Esophagus squamous epithelium (tissue), 4 donors: ENCODE data around the gene MYO9B.

ENCODE experiments used
- POLR2A ChIP-seq, 4 donors: fragments of 450-650 bp; IDR thresholded peaks; one replicate each; pipeline ENCODE4 v1.6.1; 2017; ENCODE audit warnings: antibody characterized with exemption in 4 of 4, mild to moderate bottlenecking in 4 of 4, moderate library complexity in 3 of 4
- TF ChIP-seq, protein P1 (sequence below), 6 experiments: fragments of 450-650 bp in 4 of 6; fragments of 200-600 bp in 2 of 6; sonication (generic) in 2 of 6; IDR thresholded peaks; one replicate each; pipeline ENCODE4 v1.5.1; 2016 to 2019; ENCODE audit warnings: antibody characterized with exemption in 6 of 6, mild to moderate bottlenecking in 4 of 6, moderate library complexity in 4 of 6

DNA sequence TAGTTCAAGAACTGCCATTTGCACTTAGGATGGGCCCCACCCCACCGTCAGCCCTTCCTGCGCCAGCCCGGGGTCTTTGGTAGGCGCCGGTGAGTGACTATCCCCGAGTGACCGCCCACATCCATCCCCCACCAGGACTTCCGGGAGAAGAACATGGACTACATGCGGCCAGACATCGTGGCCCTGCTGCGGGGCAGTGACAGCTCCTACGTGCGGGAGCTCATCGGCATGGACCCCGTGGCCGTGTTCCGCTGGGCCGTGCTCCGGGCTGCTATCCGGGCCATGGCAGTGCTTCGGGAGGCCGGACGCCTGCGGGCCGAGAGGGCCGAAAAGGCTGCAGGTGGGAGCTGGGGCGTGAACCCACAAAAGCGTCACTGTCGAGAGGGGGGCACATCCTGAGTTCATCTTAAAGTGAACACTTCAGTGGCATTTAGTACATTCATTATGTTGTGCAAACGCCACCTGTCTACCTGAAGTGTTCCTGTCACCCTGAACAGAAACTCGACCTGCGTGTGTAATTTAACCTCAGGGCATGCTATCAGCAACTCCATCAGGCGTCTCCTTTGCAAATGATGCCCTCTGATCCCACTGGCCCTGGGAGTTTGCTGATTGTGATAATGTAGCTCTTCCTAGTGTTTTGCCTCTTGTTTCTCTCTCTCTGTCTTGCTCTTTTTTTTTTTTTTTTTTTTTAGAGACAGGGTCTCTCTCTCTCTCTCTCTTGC lies 97.2 kb downstream of the MYO9B start:
- TF ChIP-seq POLR2A (IDR thresholded peaks at IDR 0.05): no peak
- TF ChIP-seq, protein P1, sequence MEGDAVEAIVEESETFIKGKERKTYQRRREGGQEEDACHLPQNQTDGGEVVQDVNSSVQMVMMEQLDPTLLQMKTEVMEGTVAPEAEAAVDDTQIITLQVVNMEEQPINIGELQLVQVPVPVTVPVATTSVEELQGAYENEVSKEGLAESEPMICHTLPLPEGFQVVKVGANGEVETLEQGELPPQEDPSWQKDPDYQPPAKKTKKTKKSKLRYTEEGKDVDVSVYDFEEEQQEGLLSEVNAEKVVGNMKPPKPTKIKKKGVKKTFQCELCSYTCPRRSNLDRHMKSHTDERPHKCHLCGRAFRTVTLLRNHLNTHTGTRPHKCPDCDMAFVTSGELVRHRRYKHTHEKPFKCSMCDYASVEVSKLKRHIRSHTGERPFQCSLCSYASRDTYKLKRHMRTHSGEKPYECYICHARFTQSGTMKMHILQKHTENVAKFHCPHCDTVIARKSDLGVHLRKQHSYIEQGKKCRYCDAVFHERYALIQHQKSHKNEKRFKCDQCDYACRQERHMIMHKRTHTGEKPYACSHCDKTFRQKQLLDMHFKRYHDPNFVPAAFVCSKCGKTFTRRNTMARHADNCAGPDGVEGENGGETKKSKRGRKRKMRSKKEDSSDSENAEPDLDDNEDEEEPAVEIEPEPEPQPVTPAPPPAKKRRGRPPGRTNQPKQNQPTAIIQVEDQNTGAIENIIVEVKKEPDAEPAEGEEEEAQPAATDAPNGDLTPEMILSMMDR (IDR thresholded peaks at IDR 0.05): no peak
